Stimulated activated CD4-positive, alpha-beta T cell treated with anti-CD3 and anti-CD28 coated beads, Interleukin-4, amount 100 ng/mL, for 1 hour (primary cell): Measurements from ENCODE around the gene SCN4B.
A peak's percentile ranks its signal among the peaks of the same experiment; 100 is the strongest.

Source experiments
- DNase-seq: peaks from one replicate; pipeline ENCODE4 v3.0.0-alpha.2; 2020

Gene SCN4B

DNA sequence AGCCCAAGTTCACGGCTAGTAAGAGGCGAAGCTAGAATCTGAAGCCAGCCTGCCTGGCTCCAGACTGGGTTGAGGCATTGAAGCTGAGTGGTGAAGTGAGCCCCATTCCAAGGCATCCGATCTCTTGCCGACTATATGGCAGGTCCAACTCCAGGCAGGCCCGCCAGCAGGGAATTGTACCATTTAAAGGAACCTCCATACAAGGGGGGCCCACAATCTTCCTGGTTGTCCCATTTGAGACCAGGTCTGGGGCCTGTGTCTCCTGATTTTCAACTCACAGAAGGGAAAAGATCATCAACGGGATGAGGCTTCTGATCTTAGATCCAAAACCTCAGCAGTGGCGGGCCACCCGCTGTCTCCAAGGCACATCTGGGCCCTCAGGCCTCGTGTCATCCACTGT lies 19.7 kb upstream of the SCN4B start:
- no peak for DNase-seq

DNA sequence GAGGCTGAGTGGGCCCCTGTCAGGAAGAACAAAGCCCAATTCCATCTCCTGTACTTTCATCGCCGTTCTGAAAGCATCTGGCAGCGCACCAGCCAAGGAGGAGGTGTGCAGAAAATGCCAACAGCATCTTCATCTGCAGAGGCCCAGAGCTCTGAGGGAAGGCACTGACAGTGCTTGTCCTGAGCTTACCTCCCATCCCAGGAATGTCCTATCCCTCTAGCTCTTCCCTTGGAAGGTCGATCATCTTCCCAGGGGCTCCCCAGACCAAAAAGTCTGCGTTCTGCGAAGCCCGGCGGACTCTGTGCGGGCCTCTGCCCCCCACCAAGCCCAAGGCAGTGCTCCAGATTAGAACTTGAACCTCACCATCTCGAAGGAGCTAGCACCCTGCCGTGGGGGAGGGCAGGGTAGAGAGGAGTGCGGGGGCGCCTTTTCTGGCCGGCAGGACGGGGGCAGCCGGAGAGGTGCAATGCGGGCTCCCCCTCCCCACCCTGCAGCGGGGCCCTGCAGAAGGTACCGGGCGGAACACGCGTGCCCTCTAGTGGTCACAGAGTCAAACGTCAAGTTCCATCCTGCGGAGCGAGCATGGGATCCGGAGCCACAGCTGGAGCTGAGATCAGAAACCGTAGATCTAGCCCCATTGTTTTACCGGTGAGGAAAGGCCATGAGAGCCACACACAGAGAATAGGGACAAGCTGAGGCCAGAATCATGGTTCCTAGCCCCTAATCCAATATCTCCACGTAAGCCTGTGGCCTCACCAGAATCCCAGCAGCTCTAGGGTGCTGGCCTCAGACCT lies 18.8 kb upstream of the SCN4B start:
- peak; percentile 71 for DNase-seq

DNA sequence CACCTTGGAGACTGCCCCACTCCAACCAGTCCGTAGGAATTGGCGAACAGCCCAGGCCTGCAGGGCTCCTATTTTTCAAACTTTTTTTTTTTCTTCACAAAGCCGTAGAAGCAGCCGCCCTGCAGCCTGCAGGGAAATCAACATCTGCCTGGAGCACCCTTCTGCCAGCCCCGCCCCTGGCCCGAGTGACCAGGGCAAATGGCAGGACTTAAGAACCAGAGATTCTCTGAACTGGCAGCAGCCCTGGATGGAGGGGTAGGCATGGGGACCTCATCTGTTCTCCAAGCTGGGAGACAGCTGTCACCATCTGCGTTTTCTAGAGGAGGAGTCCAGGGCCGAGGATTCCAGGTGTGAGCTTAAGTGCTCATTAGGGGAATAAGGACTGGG lies 18.3 kb upstream of the SCN4B start:
- DNase-seq, result no peak

DNA sequence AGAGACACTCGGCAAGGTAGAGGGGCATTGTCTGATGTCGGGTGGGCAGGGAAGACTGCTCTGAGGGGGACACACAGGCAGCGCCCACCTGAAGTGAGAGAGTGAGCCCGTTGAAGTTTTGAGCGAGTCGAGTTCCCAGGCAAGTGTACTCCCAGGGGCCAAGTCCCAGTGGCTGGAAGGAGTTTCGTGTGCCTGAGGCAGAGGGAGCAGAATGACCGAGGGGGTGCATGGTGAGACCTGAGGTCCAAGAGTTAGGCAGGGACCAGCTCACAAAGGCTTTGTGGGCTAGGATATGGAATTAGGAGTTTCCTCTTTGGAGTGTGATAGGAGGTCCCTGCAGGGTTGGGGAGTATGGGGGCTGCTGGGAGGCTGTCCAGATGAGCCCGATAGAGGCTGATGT lies 17.6 kb upstream of the SCN4B start:
- DNase-seq, result no peak

DNA sequence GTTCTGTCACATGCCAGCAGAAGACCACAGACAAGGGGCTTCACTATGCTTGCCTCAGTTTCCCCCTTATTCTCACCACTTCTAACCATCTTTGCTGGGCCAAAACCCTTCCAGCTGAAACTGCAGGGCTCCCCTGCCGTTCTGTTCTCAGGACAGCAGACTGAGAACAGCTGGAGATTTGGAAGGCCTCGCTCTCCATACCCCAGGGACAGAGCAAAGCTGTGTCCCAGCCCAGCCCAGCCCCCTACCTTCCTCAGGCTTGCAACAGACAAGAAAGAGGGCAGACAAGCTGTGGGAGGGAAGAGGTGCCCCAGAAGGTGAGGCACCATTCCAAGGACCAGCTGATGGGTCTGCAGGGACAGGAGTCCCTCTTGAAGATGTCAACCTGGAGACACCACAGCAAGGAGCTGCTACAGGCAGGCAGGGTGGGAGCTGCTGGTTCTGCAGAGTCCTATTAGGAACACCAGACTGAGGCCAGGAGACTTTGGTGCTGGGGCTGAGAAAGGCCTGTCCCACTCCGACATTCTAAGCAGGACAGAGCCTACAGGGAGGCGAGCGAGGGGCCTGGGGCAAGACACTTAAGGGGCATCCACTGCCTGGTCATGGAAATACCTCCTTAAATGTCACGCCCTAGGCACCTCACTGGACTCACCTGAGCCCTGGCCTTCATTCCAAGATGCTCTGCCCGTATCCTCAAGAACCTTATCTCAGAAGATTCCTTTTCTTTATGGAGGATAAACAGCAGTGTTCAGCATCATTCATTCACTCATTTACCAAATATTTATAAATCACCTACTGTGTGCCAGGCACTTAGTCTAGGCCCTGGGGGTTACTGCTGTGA lies 16.9 kb upstream of the SCN4B start:
- no peak for DNase-seq

DNA sequence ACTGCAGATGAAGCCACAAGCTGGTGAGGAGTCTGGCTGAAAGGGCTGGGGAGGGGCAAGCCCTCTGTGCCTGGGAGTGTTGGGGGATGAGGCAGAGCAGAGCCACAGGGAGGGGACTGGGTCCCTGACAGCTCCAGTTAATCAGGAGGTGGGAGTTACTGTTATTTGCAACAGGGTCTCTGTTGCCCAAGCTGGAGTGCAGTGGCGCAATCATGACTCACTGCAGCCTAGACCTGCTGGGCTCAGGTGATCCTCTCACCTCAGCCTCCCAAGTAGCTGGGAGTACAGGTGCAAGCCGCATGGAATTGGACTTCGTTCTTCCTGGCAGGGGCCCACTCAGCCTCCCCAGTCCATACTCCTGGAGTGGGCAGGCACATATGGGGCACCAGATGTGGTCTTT lies 16.1 kb upstream of the SCN4B start:
- DNase-seq, result no peak

DNA sequence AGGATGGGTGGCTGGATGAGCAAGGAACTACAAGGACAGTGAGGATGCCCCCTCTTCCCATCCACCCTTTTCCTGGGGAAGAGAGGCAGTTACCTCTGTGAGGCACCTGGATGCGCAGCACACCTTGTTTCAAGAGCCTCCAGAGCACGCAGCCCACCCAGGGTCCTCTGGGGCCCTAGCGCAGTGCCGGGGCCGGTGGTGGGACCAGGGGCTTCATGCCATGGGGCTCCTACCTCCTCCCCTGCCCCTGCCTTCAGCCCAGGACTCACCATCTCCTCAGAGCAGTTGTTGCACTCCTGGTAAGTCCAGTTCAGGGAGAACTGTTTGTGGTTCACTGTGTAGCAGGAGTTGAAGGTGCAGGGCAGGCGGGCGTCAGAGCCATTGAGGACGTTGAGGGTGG lies 15.7 kb upstream of the SCN4B start:
- DNase-seq, result no peak

DNA sequence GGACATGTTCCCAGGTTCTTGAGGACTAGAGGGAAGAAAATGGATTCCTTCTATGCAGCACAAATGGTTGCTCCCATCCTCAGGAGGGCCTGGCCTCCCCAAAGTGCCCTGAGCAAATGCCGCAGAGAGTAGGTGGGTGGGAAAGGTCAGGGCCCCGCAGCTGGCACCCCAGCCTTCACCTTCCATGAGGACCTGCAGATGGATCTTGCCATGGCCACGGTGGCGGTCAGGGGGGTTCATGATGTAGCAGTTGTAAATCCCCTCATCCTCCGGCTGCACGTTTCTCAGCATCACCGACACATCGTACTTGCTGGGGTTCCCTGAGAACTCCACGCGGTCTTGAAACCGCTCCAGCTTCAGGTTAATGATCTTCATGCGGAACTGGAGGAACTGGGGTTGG lies 15.3 kb upstream of the SCN4B start:
- no peak for DNase-seq

DNA sequence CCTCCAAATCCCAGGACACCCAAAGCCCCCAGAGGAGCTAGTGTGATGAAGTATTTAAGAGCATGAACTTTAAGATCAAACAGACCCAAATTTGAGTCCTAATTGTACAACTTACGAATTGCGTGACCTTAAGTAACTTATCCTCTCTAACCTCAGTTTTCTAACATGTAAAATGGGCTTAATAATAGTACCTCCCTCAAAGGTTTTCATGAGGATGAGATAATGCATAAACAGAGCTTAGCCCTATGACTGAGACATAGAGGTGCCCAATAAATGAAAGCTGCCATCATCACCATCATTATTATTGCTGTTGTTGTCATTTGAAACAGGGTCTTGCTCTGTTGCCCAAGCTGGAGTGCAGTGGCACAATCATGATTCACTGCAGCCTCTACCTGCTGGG lies 14.6 kb upstream of the SCN4B start:
- DNase-seq, result no peak

DNA sequence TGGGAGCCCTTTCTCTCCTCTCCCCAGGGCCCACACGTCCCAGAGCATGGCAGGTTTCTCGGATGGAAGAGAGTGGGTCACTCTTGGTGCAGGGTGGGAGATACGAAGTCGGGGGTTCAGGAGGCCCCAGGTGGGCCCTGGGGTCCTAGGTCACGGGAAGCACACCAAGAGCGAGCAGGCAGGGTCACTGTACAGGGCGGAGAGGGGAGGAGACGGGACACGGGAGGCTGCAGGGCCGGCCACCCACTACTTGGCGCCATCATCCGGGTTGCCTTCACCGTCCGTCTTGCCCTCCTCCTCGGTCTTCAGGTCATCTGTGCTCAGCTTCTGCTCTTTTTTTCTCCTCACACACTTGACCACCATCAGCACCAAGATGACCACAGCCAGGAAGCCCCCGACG lies 14.0 kb upstream of the SCN4B start:
- no peak for DNase-seq

DNA sequence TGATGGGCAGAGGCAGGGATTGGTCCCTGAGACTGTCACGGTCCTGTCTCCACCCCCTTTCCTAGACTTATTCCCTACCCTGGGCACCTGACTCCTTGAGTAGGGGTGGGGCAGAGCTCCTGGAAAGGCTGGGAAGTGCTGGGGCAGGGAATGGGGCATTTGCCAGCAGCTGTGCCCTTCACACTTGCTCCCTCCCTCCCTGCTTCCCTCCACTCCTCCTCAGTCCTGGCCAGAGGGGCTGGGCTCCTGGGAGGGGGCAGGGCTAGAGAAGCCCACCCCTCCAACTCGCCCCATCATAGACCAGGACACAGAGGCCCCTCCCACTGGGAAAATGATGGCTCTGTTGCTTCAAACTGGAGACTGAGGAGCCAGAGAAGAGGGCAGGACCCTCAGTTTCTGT lies 12.3 kb upstream of the SCN4B start:
- no peak for DNase-seq

DNA sequence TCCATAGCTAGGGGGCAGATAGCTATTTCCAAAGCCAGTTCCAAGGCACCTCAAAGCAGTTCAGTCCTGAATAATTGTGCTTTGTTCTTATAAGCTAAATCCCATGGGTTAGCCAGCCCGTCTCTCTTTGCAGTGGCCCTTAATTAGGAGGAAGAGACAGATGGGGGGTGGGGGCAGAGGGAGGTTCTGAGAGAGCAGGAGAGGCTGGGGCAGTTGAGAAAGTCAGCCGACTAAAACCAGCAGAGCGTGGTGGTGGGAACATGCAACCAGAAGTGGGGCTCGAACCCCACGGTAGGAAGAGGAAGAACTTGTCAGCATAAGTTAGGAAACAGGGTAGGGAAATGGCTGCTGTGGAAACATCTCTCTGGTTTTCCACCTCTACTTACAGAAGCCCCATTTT lies 10.9 kb upstream of the SCN4B start:
- no peak for DNase-seq

DNA sequence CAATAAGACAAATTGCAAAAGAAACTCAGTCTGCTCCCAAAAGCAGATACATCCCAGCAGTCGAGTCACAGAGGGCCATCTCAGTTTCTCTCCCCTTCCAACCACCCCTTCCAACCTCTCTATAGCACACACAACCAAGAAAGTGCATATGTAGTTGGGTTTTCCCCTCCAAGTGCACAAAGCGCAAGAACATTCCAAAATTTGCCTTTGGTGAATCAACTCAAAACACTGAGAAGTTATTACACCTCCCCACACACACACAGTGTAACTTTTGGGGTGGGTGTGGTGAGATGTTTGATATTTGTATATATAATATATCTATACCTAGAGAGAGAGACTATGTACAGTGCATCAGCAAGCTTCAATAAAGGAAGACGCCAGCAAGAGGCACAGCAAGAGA lies 10.2 kb upstream of the SCN4B start:
- DNase-seq, result no peak

DNA sequence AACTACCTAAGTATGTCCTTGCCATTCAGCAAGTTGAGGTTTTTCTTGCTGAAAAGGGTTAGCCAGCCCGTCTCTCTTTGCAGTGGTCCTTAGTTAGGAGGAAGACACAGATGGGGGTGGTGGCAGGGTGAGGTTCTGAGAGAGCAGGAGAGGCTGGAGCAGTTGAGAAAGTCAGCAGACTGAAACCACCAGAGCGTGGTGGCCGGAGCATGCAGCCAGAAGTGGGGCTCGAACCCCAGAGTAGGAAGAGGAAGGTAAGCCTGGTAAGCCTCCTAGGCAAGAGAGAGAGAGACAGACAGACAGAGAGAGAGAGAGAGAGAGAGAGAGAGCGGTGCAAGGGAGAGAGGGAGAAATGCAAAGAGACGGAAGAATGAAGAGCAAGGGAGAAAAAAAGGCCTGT lies 9.2 kb upstream of the SCN4B start:
- no peak for DNase-seq

DNA sequence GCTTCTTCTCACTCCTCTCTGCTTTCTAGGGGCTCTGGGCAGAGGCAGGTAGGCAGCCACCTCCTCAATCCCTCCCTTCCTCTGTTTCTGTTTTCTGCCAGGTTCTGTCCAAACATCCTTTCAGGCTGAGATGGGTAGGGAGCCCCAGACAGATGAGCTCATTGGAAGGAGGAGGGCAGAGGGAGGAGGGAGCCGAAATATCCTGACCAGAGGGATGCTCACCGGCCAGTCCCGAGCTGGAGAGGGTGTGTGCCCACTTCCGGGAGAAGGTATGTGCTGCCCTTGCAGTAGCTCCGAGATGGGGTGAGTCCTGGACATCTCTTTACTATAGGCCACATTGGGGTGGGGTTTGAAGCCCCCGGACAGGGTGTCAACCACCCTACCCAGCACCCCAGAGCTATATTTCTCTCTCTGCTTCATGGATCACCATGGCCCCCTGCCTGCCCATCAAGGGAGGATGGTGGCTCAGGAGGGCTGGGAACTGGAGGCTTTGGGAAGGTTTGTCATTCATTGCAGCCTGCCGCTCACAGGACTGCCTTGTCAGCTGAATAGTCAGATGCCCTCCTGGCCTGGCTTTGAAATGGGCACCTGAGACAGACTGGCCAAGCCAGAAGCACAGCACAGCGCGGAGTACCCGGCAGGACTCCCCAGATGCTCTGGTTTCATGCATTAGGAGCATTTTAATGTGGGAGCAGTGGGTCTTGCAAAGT lies 4.7 kb upstream of the SCN4B start:
- DNase-seq, result no peak

DNA sequence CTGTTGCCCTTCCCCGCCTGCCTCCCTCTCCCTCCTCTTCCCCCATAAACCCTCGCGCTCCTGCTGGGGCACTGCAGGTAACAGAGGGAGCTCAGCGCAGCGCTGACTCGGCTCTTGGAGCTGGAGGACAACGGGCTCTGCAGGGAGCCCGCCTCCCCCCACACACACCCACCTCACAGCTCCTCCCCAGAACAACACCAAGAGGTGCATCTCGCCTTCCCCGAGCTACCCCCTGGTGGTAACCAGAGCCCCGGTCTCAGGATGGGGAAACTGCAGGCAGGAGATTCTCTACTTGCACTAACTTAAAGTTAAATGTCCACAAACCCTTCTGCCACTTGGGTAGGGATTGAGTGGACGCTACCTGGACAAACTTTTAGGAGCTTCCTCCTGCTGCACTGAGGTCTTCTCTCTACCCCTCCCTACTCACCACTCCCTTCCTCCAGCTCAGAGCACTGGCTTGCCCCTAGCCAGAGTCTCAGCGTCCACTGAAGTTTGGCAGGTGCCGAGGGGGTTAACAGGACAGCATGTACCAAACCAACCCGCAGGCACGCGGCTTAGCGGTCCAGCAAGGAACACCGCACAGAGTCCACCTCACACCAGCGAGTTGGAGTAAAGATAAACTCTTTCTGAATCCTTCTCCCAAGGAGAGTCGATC lies 4.0 kb upstream of the SCN4B start:
- DNase-seq, result peak; percentile 10

DNA sequence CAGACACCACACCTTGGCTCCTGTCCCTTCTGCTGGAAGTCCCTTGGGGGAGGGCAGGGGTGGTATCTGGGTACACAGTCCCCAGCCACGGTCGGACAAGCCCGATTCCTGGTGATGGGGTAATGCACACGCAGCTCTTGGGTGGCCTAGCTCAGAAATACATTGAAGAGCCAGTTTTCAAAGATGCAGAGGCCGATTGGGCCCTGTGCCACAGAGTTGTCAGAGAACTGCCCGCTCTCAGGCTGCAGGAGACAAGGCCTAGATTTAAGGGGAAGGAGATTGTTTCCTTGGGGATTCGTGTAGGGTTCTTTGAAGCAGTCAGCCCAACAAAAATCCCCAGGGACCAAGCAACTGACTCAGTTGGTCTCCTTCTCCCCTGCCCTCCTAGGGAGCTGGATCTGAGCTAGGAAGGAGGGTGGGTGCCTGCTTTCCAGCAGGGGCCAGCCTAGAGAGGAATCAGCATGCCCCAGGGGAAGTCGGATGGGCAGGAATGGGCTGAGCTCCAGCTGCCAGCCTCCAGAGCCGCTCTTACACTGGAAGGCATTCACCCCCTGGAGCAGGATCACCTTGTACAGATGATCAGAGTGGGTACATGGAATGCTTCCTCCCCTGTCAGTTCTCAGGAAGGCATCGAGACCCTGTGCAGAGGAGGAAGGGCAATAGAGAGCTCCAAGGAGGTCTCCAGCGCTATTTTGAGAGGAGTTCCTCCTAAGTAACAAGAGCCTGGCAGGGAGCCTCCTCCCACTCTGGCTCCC lies 3.3 kb upstream of the SCN4B start:
- no peak for DNase-seq

DNA sequence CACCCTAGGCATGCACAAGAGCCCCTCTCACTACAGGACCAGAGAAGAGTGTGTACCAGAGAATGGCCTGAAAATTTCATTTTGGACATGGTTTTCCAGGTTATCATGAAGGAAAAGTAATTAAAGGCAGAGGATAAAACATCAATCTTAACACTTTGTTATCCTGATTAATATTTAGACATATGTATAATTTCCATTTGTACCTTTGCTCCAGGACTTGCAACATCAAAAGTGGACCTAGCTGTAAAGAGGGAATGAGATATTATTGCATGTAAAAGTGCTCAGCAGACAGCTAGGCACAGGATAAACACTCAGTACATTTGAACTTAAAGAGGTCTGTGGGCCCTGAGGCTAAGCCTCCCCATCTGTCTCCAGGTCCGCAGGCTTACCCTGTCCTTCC lies 2.0 kb upstream of the SCN4B start:
- DNase-seq, result no peak

DNA sequence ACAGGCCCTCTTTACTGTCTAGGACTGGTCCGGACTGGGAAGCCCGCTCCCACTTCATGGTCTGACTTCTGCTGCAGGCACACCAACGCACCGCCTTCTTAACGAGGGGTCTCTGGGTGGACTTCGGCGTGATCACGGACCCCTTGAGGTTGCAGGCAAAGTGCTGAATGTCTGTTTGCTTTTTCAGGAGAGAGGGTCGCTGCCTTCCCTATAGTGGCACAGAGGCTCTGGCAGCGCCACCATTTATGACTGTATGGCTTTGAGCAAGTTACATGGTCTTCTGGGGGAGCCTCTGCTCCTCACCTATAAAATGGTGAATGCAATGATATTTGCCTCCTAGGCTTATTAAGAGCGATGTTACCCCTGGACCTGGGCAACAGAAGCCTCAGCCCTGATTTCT lies 1.4 kb upstream of the SCN4B start:
- DNase-seq, result no peak

DNA sequence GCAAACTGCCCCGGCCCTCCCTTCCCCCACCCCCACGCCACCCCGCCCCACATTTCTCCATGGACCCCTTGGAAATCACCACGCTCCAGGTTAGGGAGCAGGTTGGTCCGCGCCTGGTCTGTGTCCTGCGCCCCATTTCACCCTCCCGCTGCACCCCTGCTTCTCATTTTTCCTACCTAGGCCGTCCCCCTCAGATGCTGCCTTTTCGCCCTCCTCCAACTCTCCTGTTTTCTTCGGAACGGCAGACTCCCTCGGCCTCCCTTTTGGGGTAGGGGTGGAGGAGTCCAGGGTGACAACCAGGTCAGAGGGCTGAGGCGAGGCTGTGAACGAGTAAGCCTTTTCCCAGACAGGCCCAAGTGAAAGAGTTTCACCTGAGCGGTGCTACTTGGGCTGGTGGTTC lies 893 bp upstream of the SCN4B start:
- DNase-seq, result no peak

DNA sequence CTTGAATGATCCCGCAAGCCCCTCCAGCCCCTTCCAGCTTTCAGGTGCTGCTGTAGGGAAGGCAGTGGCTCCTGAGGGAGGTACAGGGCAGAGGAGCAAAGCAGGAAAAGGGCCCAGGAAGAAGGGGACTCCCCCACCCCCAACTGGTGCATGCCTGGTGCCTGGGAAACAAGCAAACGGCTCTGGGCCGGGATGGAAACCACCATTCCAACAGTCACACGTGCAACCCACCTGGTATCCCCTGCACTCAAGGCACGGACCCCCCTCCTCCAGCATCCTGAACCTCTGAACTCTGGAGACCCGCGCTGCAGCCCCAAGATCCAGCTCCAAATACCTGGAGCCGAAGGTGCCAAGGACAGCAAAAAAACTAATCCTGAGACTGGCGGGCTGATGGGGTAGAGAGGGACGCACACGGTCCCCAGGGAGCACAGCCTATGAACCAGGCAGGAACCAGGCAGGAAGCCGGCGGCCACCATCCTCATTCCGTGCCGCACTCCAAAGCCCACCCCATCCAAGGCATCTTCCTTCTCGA lies 537 bp downstream of the SCN4B start:
- DNase-seq, result no peak

DNA sequence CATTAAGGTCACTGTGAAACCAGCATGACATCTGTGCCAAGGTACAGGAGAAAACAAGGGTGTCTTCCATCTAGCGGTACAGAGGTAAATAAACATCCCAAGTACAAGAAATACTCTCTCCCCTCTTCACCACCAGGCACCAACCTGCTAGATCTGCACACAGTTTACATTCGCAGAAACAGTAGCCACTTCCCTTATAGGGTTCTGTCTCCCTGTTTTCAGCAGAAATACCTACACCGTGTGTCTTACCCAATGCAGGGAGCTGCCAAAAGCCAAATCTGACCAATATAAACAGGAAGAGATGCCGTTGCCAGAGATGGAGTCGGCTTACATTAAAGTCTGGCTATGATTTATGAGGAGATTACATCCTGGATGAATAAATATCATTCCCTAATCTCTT lies 1.2 kb downstream of the SCN4B start:
- no peak for DNase-seq
